K562 (cell line): ENCODE data around the gene TRERF1. TPM values are rescaled to one million over a fixed set of nuclear protein-coding genes. Genes with fewer than 3 reads are reported as not detected.

ENCODE experiments used
- ATAC-seq: fragments of 200-7000 bp; cut with Tn5 transposase; 3 replicates; pipeline ENCODE4 v1.9.1; 2020; ENCODE audit warnings: moderate library complexity
- BruUV-seq: library from RNA; stranded (reverse); fragments of 400-500 nt; replicated peaks from 2 replicates; lab custom pipeline; 2021; lab: Mats Ljungman, UMichigan
- CTCF ChIA-PET: fragments of 300-600 bp; formaldehyde crosslinking; extraction: SDS; loops from one replicate; lab custom pipeline; 2021; ENCODE audit warnings: low intra/inter-chr PET ratio; lab: Yijun Ruan, JAX
- POLR2A ChIA-PET: fragments of 300-600, 350-650 bp; sonication (Branson Sonifier 250); formaldehyde crosslinking; extraction: SDS; loops from one replicate; lab custom pipeline; 2021; ENCODE audit warnings: antibody characterized with exemption, inconsistent platforms; lab: Yijun Ruan, JAX
- DNase-seq, 4 experiments: peaks; one replicate each; pipeline versions ENCODE4 v3.0.0 to v3.0.0-alpha.2; 2011 to 2018; ENCODE audit warnings: low spot score in 3 of 4, mixed read lengths in 3 of 4; ENCODE audit errors: extremely low read depth in 1 of 4
- FAIRE-seq: peaks from 2 replicates; lab custom pipeline; 2011; peaks lifted over from hg19 to GRCh38; lab: Jason Lieb, UNC
- H2AFZ ChIP-seq: 2 replicates; pipeline ENCODE4 v1.6.0; 2011; ENCODE audit warnings: low read depth, low read length, control low read depth, inconsistent platforms
- H3K27ac ChIP-seq: fragments of 200-600 bp; 3 replicates; pipeline ENCODE4 v1.8.0; 2011; ENCODE audit warnings: low read depth, mild to moderate bottlenecking, control low read depth, inconsistent platforms, low read length, moderate library complexity, mixed read lengths; ENCODE audit errors: extremely low read depth
- H3K27me3 ChIP-seq, 2 experiments: fragments of 300-600 bp in 1 of 2; 2 replicates in 1 of 2; 3 replicates in 1 of 2; pipeline versions ENCODE4 v1.6.0 to v1.8.0; 2011; ENCODE audit warnings: inconsistent platforms in 2 of 2, low read length in 2 of 2, mild to moderate bottlenecking in 1 of 2, mixed read lengths in 1 of 2, moderate library complexity in 1 of 2; ENCODE audit not compliant: control insufficient read depth in 2 of 2, insufficient read depth in 2 of 2
- H3K36me3 ChIP-seq: fragments of 300-600 bp; 3 replicates; pipeline ENCODE4 v1.8.0; 2011; ENCODE audit warnings: mild to moderate bottlenecking, low read length, inconsistent platforms; ENCODE audit not compliant: control insufficient read depth, insufficient read depth
- H3K4me1 ChIP-seq, 2 experiments: fragments of 200-600 bp in 1 of 2; replicated peaks in 1 of 2; 2 replicates in 1 of 2; 3 replicates in 1 of 2; pipeline versions ENCODE4 v1.5.1 to v1.8.0; 2011; ENCODE audit warnings: inconsistent platforms in 2 of 2, low read length in 2 of 2, mild to moderate bottlenecking in 1 of 2, mixed read lengths in 1 of 2, moderate library complexity in 1 of 2; ENCODE audit not compliant: control insufficient read depth in 2 of 2, insufficient read depth in 2 of 2
- H3K4me2 ChIP-seq: 2 replicates; pipeline ENCODE4 v1.6.1; 2011; ENCODE audit warnings: low read length, control low read depth, inconsistent platforms, mixed read lengths; ENCODE audit not compliant: insufficient read depth
- H3K4me3 ChIP-seq: fragments of 200-600 bp; sonication (generic), shearing (Covaris generic); 2 replicates; pipeline ENCODE4 v1.5.1; 2016; ENCODE audit warnings: control low read depth, inconsistent platforms
- H3K79me2 ChIP-seq: fragments of 200-600 bp; 3 replicates; pipeline ENCODE4 v1.8.0; 2011; ENCODE audit warnings: low read length, inconsistent platforms; ENCODE audit not compliant: control insufficient read depth, insufficient read depth
- H3K9ac ChIP-seq, 2 experiments: 2 replicates each; pipeline versions ENCODE4 v1.6.0 to v1.6.1; 2011; ENCODE audit warnings: low read depth in 2 of 2, low read length in 2 of 2, control low read depth in 1 of 2, inconsistent platforms in 1 of 2, mild to moderate bottlenecking in 1 of 2, mixed read lengths in 1 of 2; ENCODE audit not compliant: insufficient read depth in 1 of 2
- H3K9me1 ChIP-seq: one replicate; pipeline ENCODE4 v1.6.0; 2011; ENCODE audit warnings: inconsistent platforms, mild to moderate bottlenecking, low read length, moderate library complexity; ENCODE audit not compliant: control insufficient read depth, insufficient read depth
- H3K9me3 ChIP-seq: replicated peaks from 2 replicates; pipeline ENCODE4 v1.5.1; 2011; ENCODE audit warnings: low read depth, low read length, inconsistent platforms; ENCODE audit not compliant: control insufficient read depth, insufficient read depth
- H4K20me1 ChIP-seq: replicated peaks from 2 replicates; pipeline ENCODE4 v1.6.1; 2011; ENCODE audit warnings: low read length, inconsistent platforms, mixed read lengths; ENCODE audit not compliant: control insufficient read depth, insufficient read depth
- ARID3A ChIP-seq: IDR thresholded peaks from 2 replicates; pipeline ENCODE4 v1.6.1; 2012; ENCODE audit warnings: low read depth, low read length, improper control_type of control experiment, borderline replicate concordance
- ETV5 ChIP-seq: sonication (generic); formaldehyde crosslinking; IDR thresholded peaks from 2 replicates; pipeline ENCODE4 v1.4.0; 2020; ENCODE audit warnings: low read depth, mild to moderate bottlenecking, missing genetic modification reagents
- ILF3 ChIP-seq: fragments of 450-650 bp; IDR thresholded peaks from 2 replicates; pipeline ENCODE4 v1.6.1; 2018; ENCODE audit warnings: antibody characterized with exemption, mild to moderate bottlenecking, moderate library complexity, borderline replicate concordance
- L3MBTL2 ChIP-seq: fragments of 450-650 bp; IDR thresholded peaks from 2 replicates; pipeline ENCODE4 v1.6.1; 2016; ENCODE audit warnings: mild to moderate bottlenecking, moderate library complexity
- NEUROD1 ChIP-seq: fragments of 150-350 bp; IDR thresholded peaks from 2 replicates; pipeline ENCODE4 v1.6.1; 2014; ENCODE audit warnings: borderline replicate concordance, low read length, low read depth; ENCODE audit not compliant: partially characterized antibody
- NFIC ChIP-seq: fragments of 450-650 bp; IDR thresholded peaks from 2 replicates; pipeline ENCODE4 v1.6.1; 2017; ENCODE audit warnings: mild to moderate bottlenecking, inconsistent platforms
- TCF15 ChIP-seq: fragments of 250-450 bp; sonication (Bioruptor Pico); IDR thresholded peaks from 2 replicates; pipeline ENCODE4 v1.8.0; 2022; ENCODE audit warnings: moderate library complexity, mild to moderate bottlenecking, inconsistent platforms
- ZNF311 ChIP-seq: fragments of 250-450 bp; sonication (Bioruptor Pico); IDR thresholded peaks from 2 replicates; pipeline ENCODE4 v1.4.0; 2020; ENCODE audit warnings: mild to moderate bottlenecking, moderate library complexity
- ZNF384 ChIP-seq: IDR thresholded peaks from 2 replicates; pipeline ENCODE4 v1.6.1; 2012; ENCODE audit warnings: low read depth, low read length, improper control_type of control experiment
- ZNF512 ChIP-seq: IDR thresholded peaks from 2 replicates; pipeline ENCODE4 v1.6.1; 2016; ENCODE audit warnings: missing genetic modification characterization, missing compliant biosample characterization
- WGBS: fragments of 100-300 bp; shearing (Covaris generic); methylation state at CpG from one replicate; pipeline ENCODE4 v1.1.6; 2016; ENCODE audit warnings: low coverage, mixed read lengths; ENCODE audit not compliant: insufficient coverage; ENCODE audit errors: missing lambda C conversion rate; 5-methylcytosine and 5-hydroxymethylcytosine counted together
- in situ Hi-C: fragments of 300-500 bp; cut with MboI; formaldehyde crosslinking; loops from 4 replicates; pipeline ENCODE4 v1.15.0; 2018; ENCODE audit warnings: inconsistent platforms, mixed read lengths
- intact Hi-C: fragments of 100-400 bp; cut with micrococcal nuclease; formaldehyde crosslinking; loops from 2 replicates; pipeline ENCODE4 v1.14.2; 2022
- polyA plus RNA-seq, 8 experiments: library from polyadenylated mRNA; depleted of rRNA in 4 of 8; stranded (reverse) in 5 of 8; unstranded in 3 of 8; fragments of >200 nt; fragmentation: Nextera tagmentation in 2 of 8; fragmentation: Illumina TruSeq in 1 of 8; extraction: Ambion mirVana in 2 of 8; extraction: Trizol in 1 of 8; gene quantifications; 2 replicates each; pipeline versions ENCODE4 v1.2.1 to v1.2.3, GENCODE V29; 2011 to 2014; ENCODE audit warnings: inconsistent platforms in 1 of 8, missing spikeins in 1 of 8
- total RNA-seq, 7 experiments: library from RNA; depleted of rRNA in 6 of 7; stranded (reverse); fragments of >200 nt in 6 of 7; fragmentation: Illumina TruSeq in 2 of 7; extraction: Trizol in 2 of 7; gene quantifications; 2 replicates each; pipeline versions ENCODE4 v1.2.1 to v1.2.3, GENCODE V29; 2011 to 2021; ENCODE audit warnings: low replicate concordance in 1 of 7

Gene TRERF1
- total and polyA plus RNA-seq, 9 of the 15 experiments (the other 6 are each of a cell fraction or from before 2014, with no cell fraction given): 0.04 to 0.20 (median 0.07) TPM; not detected in 3

GRCh38 chr6:42313941-42314570 lies 137.7 kb downstream of the TRERF1 start:
- no peak overlapping the region for H3K4me2 ChIP-seq
- no TSS peak for BruUV-seq
- DNase-seq (peak in 3 of 4 experiments; percentile 20 to 35 (median 30)), FAIRE-seq (no peak)
- no peak overlapping the region for H3K4me3 ChIP-seq
- no peaks in the 10 kb centered on the region for H3K9me3 ChIP-seq
- POLR2A ChIA-PET: no interaction called here
- no peak overlapping the region for H2AFZ ChIP-seq
- TF ChIP-seq ILF3 (no peak), ZNF512 (no peak), ZNF384 (peak; percentile 67), ZNF311 (no peak), TCF15 (CRISPR knock-in tag) (no peak), ETV5 (CRISPR knock-in tag) (no peak), NFIC (peak; percentile 41), ARID3A (no peak), L3MBTL2 (no peak), NEUROD1 (no peak)
- TF ChIP-seq, all 486 proteins: peak for 2
- 5% methylated on average over 9 of the region's 9 CpGs for WGBS
- no peak for ATAC-seq
- intact Hi-C loops: no loop called here
- H3K27me3 ChIP-seq: peaks cover 27 to 47% of the 10 kb centered on the region in 2 experiments
- no peaks in the 10 kb centered on the region for H3K36me3 ChIP-seq
- H3K27ac ChIP-seq: no peak overlapping the region
- H3K79me2 ChIP-seq: no peaks in the 10 kb centered on the region
- H3K9me1 ChIP-seq: no peaks in the 10 kb centered on the region
- in situ Hi-C loops: loop anchor here (25.0 kb wide), 1 partner anchor 223 kb away; no protein-coding TSS in a partner anchor
- no peak overlapping the region for H3K9ac ChIP-seq
- peaks cover 0 to 14% of the 10 kb centered on the region in 2 experiments; a peak in 3 of 5 replicates for H3K4me1 ChIP-seq
- H4K20me1 ChIP-seq: no peaks in the 10 kb centered on the region; the same call in 1 of the 2 replicates
- CTCF ChIA-PET: no interaction called here
